GM19099 (cell line): Measurements from ENCODE around the gene CETN1.

Source experiments
- POLR2A ChIP-seq: IDR thresholded peaks from 3 replicates; pipeline ENCODE4 v1.6.1; 2011; ENCODE audit warnings: low read depth; ENCODE audit not compliant: insufficient read length; ENCODE audit errors: extremely low read depth

Gene CETN1

GRCh38 chr18:629269-630150 is 49.3 kb downstream of the CETN1 start:
- no peak for TF ChIP-seq POLR2A

GRCh38 chr18:631560-631959 is 51.4 kb downstream of the CETN1 start:
- TF ChIP-seq POLR2A: no peak
